GM18505 (cell line): Measurements from ENCODE around the gene RSAD2.
"Not testable (repeated sequence)": the region's sequence is repeated elsewhere in the genome, so short reads cannot be mapped to it uniquely, and the experiment has no call there.

ENCODE experiments used
- ATAC-seq: cut with Tn5 transposase; IDR thresholded peaks from one replicate; pipeline ENCODE4 v1.9.1; 2021; ENCODE audit not compliant: unreplicated experiment
- POLR2A ChIP-seq: IDR thresholded peaks from 4 replicates; pipeline ENCODE4 v1.6.1; 2011; ENCODE audit warnings: borderline replicate concordance; ENCODE audit not compliant: insufficient read depth, insufficient read length; ENCODE audit errors: extremely low read depth

Gene RSAD2

GRCh38 chr2:6876309-6876708 lies 1.3 kb upstream of the RSAD2 start:
- TF ChIP-seq POLR2A = no peak
- ATAC-seq = no peak

GRCh38 chr2:6878549-6878948 lies 972 bp downstream of the RSAD2 start:
- ATAC-seq = no peak
- no peak for TF ChIP-seq POLR2A

GRCh38 chr2:6879011-6879410 lies 1.4 kb downstream of the RSAD2 start:
- TF ChIP-seq POLR2A = no peak
- no peak for ATAC-seq

- TF ChIP-seq POLR2A = no peak
- no peak for ATAC-seq
Observed at GRCh38 chr2:6880200-6880733, 2.7 kb downstream of the RSAD2 start.

- ATAC-seq = no peak
Observed at GRCh38 chr2:6881046-6881445, 3.5 kb downstream of the RSAD2 start.

GRCh38 chr2:6881516-6881915 lies 3.9 kb downstream of the RSAD2 start:
- no peak for ATAC-seq
- TF ChIP-seq POLR2A = no peak

More at GRCh38 chr2:6881046-6881445, 3.5 kb downstream of the RSAD2 start:
- TF ChIP-seq POLR2A = no peak

- ATAC-seq = no peak
- no peak for TF ChIP-seq POLR2A
Observed at GRCh38 chr2:6883448-6884122, 6.0 kb downstream of the RSAD2 start.

- no peak for ATAC-seq
- no peak for TF ChIP-seq POLR2A
Observed at GRCh38 chr2:6885551-6885950, 8.0 kb downstream of the RSAD2 start.

- no peak for ATAC-seq
- no peak for TF ChIP-seq POLR2A
Observed at GRCh38 chr2:6885968-6886367, 8.4 kb downstream of the RSAD2 start.

- ATAC-seq = no peak
- TF ChIP-seq POLR2A = no peak
Observed at GRCh38 chr2:6887751-6888192, 10.2 kb downstream of the RSAD2 start.

GRCh38 chr2:6888724-6889123 lies 11.1 kb downstream of the RSAD2 start:
- TF ChIP-seq POLR2A = no peak
- no peak for ATAC-seq

GRCh38 chr2:6893876-6894482 lies 16.4 kb downstream of the RSAD2 start:
- TF ChIP-seq POLR2A = no peak
- no peak for ATAC-seq

GRCh38 chr2:6896930-6897759 lies 19.6 kb downstream of the RSAD2 start:
- no peak for ATAC-seq
- TF ChIP-seq POLR2A = no peak

GRCh38 chr2:6902581-6902980 lies 25.0 kb downstream of the RSAD2 start:
- not testable (repeated sequence) for ATAC-seq
